Head of caudate nucleus (tissue), 42 donors: ENCODE measurements around the gene ERG28.
"Not testable (repeated sequence)": the region's sequence is repeated elsewhere in the genome, so short reads cannot be mapped to it uniquely, and the experiment has no call there.

Source experiments
- DNase-seq, 42 donors: peaks; one replicate each; pipeline versions ENCODE4 v3.0.0 to v3.0.0-alpha.2; 2020 to 2021; ENCODE audit warnings: mixed read lengths in 7 of 42
- intact Hi-C: fragments of 100-400 bp; cut with DNase I; formaldehyde crosslinking; loops from one replicate; pipeline ENCODE4 v1.15.0; 2022

ERG28 gene

DNA sequence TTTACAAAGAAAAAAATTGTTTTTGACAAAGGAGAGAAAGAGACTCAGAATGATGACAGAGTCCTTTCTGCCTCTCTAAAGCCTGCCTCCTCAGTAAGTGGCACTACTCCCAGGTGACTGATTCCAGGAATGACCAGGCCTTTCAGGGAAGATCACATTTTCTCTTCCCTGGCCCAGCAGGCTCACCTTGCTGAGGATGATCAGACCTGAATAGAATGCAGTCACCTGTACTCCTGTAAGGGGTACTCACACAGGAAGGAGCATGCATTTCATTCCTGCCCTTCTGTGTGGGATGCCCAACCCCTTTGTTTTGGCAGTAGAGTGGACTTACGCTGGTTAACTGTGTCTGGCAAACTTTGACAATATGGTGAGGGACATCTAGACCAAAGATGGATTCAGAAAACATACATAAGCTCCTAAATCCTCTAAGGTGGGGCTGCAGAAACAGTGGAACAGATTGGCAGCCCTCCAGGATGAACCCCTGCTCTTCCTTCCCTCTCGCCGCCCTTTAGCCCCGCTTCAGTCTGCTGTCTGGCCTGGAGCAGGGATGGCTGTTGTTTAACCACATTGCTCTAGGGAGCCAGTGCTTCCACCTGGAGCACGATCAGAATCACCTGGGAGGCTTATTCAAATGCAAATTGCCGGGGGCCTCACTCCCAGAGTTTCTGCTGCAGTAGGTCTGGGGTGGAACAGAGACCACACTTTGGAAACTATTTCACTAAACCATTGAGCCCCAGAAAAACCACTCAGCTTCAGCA lies 29.8 kb downstream of the ERG28 start:
- intact Hi-C loops: no loop called here
- DNase-seq: no peak

DNA sequence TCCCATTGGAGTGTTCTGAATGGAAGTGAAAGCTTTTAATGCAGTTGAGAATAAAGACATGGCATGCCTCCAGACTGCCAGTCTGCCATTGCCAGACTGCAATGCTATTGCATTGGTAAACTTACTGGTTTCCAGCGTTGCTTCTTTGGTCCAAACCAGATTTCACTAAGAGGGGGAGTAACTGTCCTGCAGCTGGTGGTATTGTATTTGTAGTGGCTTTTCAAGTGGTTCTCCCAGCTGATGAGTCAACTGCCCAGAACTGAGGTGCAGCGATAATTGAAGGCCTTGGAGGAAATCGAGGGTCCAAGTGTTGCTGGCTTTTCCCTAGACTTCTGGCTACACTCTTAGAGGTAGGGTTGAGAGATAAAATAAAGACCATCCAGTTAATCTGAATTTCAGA lies 31.9 kb downstream of the ERG28 start:
- DNase-seq: no peak
- intact Hi-C loops: no loop called here

DNA sequence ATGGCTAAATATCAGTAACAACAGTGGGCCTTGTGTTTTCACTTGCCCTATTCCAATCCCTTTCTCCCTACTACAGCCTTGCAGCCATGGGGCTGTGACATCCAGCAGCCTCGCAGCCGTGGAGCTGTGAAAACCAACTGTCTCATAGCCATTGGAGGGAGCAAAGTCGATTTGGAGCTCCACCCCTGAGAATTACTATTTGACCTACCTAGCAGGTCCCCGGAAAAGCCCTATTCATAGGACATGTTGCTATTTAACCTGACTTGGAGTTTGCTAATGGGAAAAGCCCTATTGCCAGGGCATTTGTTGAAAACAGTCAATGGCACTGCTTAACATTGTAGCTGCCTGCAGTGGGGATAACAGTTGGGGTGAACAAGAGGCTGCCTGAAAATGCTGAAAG lies 33.3 kb downstream of the ERG28 start:
- no peak for DNase-seq
- intact Hi-C loops: no loop called here

DNA sequence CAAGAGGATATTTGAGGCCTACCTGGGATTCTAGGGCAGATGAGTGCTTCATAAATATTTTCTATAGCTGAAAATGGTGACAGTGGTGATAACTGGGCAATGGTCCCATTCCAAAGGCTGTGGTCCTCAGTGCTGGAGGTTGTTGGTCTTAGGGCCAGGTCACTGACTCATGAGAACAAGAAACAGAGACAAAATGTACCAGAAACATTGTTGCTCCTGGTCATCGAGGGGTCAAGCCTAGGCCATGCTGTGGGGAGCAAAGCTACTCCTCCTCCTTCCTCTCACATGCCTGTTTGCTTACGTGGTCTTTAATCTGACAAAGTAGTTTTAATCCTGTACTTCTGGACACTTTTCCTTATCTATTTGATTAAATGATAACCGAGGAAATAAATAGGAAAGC lies 33.8 kb downstream of the ERG28 start:
- intact Hi-C loops: no loop called here
- DNase-seq: no peak

DNA sequence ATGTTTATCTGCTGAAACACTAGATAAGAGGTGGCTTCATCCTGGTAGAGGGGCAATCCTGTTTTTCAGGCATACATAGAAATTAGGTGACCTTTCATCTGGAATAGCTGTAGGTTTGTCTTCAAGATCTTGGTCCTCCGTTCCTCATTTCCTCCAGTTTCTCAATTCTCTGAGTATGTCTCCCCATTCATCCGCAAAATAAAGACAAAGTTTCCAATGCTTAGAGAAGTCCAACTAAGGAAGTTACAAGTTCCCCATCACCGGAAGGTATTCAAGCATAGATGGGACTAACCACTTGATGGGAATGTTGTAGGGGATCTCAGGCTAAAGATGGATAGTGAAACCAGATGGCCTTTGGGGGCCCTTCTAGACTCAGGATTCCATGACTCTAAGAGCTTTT lies 34.3 kb downstream of the ERG28 start:
- no peak for DNase-seq
- intact Hi-C loops: no loop called here

DNA sequence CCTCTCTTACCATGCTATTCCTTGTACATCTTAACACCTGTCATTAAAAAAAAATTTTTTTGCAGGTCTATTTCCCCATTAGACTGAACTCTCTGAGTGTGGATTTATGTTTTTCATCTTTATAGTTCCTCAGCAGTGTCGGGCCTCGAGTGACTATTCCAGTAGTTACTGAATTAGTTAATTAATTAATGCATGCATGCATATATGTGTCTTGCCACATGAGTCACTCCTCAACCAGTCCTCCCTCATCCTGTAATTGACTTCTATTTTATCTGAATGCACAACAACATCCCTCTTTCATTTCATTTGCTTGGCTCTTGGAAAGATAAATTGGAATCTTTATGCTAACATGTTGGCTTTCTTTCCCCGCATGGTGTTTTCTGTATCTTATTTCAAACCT lies 35.6 kb downstream of the ERG28 start:
- intact Hi-C loops: no loop called here
- DNase-seq: no peak

DNA sequence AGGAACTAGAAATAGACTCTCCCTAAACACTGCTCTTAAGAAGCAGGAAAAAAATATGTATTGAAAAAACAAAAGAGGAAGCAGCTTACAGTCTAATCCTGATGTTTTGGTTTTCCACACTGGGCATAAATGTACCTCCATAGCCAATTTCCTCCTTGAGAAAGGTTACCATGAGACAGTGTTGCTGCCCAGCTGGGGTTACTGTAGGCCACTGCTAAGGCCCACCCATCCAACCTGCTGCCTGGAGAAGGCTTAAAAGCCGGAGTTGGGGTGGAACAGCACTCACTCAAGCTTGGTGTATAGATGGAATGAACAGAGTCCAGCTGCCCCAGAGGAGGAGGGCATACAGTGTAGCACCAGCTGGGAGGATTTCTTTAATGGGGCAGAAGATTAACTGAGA lies 41.1 kb downstream of the ERG28 start:
- intact Hi-C loops: no loop called here
- no peak for DNase-seq

DNA sequence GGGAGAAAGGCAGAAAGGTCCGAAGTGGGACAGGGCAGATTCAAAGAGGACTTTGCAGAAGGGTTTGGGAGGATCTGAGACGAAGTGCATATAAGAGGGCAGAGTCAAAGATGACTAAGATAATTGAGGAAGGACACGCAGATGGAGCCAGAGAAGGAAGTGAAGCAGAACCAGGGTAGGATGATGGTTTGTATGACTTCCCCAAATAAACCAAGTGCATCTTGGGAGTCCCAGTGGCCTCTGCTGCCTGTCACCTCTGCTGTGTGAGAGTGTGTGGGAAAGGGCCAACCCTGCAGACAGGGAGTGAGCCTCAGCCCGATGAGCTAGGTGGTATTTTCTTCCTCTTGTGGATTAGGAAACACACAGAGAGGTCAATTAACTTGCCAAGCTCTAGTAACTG lies 45.5 kb downstream of the ERG28 start:
- intact Hi-C loops: no loop called here
- DNase-seq: peak in 22 of 42 donors; percentile 7 to 56 (median 19)

DNA sequence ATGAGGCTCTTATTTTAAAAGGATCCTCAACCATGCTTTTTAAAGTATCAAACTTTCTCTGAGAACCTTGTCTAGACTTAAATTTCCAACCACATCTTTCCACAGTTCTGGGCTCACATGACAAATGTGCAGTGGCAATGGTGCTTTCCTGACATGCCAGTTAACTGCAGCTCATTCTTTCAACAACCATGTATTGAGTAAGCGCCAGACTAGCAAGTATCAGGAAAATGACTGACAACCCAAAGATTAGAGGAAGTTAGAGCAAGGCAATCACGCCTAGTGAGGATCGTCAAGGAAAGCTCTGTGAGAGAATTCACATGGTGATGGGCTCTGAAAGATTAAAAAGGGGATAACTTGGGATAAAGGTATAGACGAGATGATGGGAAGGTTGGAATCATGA lies 46.5 kb downstream of the ERG28 start:
- intact Hi-C loops: no loop called here
- DNase-seq: no peak

DNA sequence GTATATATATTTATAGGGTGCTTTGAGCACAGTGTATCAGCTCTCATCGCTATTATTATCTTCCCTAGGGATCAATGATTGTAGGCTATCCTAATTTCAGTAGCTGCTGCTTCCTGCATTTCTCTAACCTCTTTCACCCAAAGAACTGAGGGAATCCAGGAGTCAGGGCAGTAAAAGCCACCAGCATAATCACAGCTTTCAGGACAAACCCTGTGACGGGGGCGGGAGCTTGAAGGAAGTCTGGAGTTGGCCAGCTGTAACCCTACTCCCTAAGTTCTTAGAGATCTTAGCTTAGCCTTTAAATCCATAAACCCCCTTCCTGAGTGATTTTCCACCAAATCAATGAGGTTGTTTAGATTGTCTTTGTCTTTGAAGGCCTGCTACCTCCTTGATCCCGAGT lies 48.5 kb downstream of the ERG28 start:
- intact Hi-C loops: no loop called here
- DNase-seq: no peak

DNA sequence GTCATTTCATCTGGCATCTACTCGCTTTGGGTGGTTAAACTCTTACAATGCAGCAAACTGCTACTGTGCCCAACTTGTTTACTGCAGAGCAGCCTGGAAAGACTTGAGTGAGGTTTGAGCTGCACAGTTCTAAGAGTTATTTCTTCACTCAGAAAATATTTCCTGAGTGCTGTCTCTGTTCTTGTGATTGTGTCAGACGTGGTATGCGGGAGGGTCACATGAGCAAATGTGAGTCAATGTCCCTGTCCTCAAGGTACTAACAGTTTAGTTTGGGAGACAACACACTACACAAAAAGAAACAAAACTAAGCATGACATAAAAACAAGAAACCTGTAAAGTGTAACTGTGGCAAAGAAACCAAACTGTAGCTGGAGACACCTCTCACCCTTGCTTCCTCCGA lies 49.8 kb downstream of the ERG28 start:
- no peak for DNase-seq
- intact Hi-C loops: no loop called here

DNA sequence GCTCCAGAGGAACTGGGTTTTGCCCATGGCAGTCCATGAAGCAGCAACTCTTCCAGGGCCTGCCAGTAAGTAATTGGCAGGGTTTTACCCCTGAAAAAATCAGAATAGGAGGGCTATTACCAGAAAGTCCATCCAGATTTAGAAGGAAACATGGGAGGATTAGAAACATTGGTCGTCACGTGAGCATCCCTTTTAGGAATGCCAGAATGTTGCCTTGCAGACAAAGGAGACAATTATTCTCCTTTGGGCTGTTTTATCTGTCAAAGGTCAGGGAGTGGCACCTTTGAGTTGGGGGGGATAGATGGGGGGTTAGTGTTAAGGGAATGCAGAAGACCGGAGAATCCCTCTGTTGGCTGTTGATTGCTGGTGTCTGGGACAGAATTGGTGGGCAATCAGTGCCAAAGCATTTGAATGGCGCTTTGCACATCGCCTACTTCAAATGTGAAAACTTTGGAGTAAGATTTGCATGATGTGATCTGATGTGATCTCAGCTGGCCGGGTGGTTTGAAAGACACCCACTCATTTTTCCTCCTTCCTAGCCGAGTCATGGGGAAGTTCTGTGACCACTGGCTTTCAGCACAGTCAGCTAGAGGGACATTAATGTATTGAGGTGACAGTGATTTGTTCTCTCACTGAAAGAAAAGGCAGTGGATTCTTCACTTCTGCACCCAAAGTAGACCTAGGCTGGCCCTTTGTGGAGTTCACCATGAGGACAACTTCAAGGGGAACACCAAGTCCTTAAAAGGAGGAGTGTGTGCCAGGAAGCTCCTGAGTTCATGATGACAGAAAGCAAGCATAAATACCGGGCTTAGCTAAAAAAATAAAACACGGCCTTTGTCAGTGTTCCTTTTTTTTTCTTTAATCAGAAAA lies 50.8 kb downstream of the ERG28 start:
- peak in 6 of 42 donors; percentile 3 to 22 (median 12) for DNase-seq
- intact Hi-C loops: no loop called here

DNA sequence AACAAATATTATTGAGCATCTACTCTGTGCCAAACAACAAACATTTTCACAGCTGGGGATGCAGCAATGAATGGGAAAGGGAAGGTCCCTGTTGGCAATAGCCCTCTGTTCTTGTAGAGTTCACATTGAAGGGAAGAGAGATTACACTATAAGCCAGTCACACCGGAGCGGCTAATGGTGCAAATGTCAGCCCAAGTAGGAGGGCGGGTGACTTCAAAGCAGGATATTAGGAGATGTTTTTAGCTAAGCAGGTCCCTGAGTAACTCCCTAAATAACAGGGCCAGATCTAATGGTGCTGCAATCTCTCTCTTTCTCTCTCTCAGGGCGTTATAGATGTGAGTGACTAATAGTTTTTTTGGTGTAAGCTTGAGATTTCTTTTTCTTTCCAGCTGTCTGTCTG lies 51.6 kb downstream of the ERG28 start:
- intact Hi-C loops: no loop called here
- no peak for DNase-seq

DNA sequence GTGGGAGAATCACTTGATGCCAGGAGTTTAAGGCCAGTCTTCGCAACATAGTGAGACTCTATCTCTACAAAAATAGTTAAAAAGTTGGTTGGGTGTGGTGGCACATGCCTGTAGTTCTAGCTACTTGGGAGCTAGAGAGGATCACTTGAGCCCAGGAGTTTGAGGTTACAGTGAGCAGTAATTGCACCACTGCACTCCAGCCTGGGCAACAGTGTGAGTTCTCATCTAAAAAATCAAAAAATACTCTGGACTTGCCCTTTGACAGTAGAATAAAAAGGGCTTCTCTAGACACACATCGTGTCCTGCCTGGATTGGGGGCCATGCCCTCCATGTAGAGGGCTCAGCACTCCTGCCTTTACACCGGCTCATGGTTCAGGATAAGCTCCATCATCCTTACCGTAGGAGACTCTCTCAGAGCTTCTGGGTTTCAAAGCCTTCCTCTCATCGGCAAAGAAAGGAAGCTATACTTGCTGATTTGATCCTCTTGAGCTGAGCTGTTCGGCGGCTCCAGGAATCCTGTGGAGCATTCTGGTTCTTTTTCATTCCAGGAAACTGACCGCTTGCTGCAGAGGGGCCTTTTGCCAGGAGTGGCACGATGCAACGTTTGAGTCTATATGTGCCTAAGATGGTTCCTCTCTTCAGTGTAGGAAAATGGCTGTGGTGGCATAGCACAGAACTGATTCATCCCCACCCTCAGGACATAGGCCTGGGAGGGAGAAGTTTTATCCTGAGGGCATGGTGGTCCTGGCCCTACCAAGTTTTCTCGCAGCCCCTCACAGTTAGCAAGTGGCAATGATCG lies 52.6 kb downstream of the ERG28 start:
- no peak for DNase-seq
- intact Hi-C loops: no loop called here

DNA sequence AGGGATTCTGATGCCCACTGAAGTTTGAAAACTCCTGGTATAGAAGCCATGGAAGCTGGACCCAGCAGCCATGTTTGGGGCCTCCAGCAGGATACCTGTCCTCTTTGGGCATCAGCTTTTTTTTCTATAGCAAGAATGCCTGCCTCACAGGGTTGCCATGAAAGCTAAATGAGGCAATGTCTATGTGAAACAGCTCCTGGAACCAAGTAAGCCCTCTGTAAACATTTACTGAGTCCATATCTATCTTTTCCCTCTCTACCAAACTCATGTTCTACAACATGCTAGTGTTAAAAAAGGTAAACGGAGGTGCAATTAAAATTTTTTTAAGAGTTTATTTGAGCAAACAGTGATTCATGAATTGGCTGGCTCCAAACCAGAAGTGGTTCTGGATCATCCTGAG lies 53.6 kb downstream of the ERG28 start:
- intact Hi-C loops: no loop called here
- no peak for DNase-seq

DNA sequence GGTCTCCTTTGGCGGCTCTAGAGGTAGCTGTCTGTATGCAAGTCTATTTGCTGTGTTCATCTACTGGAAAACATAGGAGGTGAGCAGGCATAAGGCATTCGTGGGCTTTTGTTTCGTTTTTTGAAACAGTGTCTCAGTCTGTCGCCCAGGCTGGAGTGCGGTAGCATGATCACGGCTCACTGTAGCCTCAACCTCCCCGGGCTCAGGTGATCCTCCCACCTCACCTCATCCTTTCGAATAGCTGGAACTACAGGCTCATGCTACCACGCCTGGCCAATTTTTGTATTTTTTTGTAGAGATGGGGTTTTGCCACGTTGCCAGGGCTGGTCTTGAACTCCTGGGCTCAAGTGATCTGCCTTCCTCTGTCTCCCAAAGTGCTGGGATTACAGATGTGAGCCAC lies 54.8 kb downstream of the ERG28 start:
- intact Hi-C loops: no loop called here
- DNase-seq: no peak

DNA sequence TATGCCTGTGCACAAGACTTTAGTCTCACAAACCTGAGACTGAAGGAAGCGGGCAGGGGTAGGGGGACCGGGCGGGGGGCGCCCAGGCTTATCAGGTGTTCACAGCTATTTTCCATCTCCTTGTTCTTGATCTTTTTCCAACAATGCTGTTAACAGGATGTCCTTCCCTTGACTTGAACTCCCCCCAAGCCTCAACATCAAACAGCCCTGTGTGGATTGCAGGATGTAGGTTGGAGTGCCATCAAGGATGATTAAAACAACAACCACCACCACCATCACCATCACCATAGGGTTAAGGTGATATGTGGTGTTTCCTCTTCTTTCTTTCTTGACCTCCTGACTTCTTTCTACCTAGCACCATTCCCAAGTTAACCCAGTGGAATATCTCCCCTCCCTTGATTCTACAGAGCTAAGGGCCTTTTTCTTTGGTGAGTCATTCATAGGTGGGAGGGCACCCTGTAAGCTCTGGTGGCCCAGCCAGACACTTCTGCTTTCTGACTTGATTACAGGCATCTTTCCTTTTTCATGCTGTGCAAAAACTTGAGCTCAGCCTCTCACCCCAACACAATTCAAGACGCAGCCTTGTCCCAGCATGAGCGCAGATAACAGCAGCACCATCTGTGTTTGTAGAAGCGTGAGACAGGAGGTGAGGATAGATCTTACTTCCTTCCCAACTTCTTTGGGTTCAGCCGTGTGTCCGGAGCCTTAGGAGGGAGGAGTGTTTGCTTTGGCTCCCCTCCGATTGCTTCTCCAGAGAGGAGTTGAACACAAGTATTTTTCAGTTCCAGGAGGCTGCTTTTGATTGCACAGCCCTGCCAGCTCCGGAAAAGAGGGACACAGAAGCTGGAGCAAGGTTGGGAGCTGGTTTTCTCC lies 55.5 kb downstream of the ERG28 start:
- DNase-seq: peak in 4 of 42 donors; percentile 5 to 44 (median 20)
- intact Hi-C loops: no loop called here

DNA sequence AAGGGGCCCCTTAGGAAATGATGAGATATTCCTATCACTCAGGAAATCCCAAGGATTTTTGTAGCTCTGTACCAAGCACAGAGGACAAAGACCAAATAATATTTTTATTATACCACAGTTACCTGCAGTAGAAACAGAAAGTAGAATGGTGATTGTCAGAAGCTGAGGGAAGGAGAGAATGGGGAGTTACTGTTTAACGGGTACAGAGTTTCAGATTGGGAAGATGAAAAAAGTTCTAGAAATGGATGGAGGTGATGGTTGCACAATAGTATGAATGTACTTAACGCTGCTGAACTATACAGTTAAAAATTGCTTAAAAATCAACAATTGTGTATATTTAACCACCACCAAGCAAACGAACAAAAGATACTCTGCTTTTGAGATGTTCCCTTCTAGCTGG lies 58.2 kb downstream of the ERG28 start:
- DNase-seq: no peak
- intact Hi-C loops: no loop called here

DNA sequence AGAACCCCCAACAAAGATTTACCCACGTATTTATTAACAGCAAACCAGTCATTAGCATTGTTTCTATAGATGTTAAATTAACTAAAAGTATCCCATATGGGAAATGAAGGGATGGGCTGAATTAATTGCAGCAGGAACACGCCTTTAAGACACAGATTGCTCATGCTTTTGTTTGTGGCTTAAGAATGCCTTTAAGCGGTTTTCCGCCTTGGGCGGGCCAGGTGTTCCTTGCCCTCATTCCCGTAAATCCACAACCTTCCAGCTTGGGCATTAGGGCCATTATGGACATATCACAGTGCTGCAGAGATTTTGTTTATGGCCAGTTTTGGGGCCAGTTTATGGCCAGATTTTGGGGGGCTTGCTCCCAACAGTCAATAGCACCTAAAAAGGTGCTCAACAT lies 59.6 kb downstream of the ERG28 start:
- intact Hi-C loops: not testable (repeated sequence)

More for the DNA sequence above, 59.6 kb downstream of the ERG28 start:
- not testable (repeated sequence) for DNase-seq
